ENCODE measurements around the gene C8B.

DNA sequence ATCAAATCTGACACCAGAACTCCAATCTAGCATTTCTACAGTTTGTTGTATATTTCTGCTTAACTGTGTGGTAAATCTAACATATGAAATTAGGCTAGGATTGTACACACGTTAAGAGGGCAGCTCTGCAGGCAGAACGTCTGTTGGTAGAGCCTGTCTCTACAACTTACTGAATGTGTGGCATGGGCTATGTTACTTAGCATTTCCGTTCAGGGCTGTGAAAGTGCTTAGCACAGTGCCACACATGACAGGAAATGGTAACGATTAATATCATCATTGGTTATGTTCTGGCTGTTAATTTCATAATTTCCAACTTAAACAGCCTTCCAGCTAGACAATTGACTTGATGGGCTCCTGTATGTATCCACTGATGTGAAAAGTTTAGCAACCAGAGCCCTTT lies 9.6 kb upstream of the C8B start:
- TF ChIP-seq, protein P1, sequence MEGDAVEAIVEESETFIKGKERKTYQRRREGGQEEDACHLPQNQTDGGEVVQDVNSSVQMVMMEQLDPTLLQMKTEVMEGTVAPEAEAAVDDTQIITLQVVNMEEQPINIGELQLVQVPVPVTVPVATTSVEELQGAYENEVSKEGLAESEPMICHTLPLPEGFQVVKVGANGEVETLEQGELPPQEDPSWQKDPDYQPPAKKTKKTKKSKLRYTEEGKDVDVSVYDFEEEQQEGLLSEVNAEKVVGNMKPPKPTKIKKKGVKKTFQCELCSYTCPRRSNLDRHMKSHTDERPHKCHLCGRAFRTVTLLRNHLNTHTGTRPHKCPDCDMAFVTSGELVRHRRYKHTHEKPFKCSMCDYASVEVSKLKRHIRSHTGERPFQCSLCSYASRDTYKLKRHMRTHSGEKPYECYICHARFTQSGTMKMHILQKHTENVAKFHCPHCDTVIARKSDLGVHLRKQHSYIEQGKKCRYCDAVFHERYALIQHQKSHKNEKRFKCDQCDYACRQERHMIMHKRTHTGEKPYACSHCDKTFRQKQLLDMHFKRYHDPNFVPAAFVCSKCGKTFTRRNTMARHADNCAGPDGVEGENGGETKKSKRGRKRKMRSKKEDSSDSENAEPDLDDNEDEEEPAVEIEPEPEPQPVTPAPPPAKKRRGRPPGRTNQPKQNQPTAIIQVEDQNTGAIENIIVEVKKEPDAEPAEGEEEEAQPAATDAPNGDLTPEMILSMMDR (IDR thresholded peaks at IDR 0.05), result no peak
- TF ChIP-seq POLR2A (IDR thresholded peaks at IDR 0.05), result no peak

All from uterus (tissue), 2 donors.